Activated CD8-positive, alpha-beta T cell treated with anti-CD3 and anti-CD28 coated beads, Interleukin-2, amount 10 ng/mL, durations not matched to agents 7 days and 5 days (primary cell): ENCODE results near the gene TET3. TPM values are rescaled to one million over a fixed set of nuclear protein-coding genes. Genes with fewer than 3 reads are reported as not detected.
A peak's percentile ranks its signal among the peaks of the same experiment; 100 is the strongest.

Experiments
- ATAC-seq: fragments of 150-1000 bp; cut with Tn5 transposase; one replicate; pipeline ENCODE4 v1.10.0; 2021; ENCODE audit warnings: moderate library complexity
- CTCF ChIA-PET: fragments of 350-600 bp; sonication (Branson Sonifier 250); formaldehyde crosslinking; loops from one replicate; lab custom pipeline; 2021; ENCODE audit warnings: antibody characterized with exemption; lab: Charles Lee
- POLR2A ChIA-PET: fragments of 350-600 bp; sonication (Branson Sonifier 250); formaldehyde crosslinking; loops from one replicate; lab custom pipeline; 2021; ENCODE audit warnings: antibody characterized with exemption; lab: Charles Lee
- DNase-seq: peaks from one replicate; pipeline ENCODE4 v3.0.0-alpha.2; 2020
- H3K27ac Mint-ChIP-seq: one replicate; pipeline ENCODE4 v1.8.0; 2021; ENCODE audit warnings: mild to moderate bottlenecking, mixed read lengths
- H3K27me3 Mint-ChIP-seq: one replicate; pipeline ENCODE4 v1.8.0; 2021; ENCODE audit warnings: low read depth, mixed read lengths
- H3K36me3 Mint-ChIP-seq: one replicate; pipeline ENCODE4 v1.8.0; 2021; ENCODE audit warnings: low read depth, mixed read lengths
- H3K4me1 Mint-ChIP-seq: one replicate; pipeline ENCODE4 v1.8.0; 2021; ENCODE audit warnings: low read depth, mixed read lengths
- H3K4me3 Mint-ChIP-seq: one replicate; pipeline ENCODE4 v1.8.0; 2021; ENCODE audit warnings: mild to moderate bottlenecking, mixed read lengths
- H3K9me3 Mint-ChIP-seq: one replicate; pipeline ENCODE4 v1.8.0; 2022; ENCODE audit warnings: mixed read lengths; ENCODE audit not compliant: insufficient read depth
- total RNA-seq, 2 experiments: library from RNA; stranded (reverse); gene quantifications; one replicate each; pipeline ENCODE4 v1.2.3, GENCODE V29; 2021

The TET3 gene
- total RNA-seq, 2 experiments from 2014 or later = 20.4 to 20.9 TPM

- peaks cover 21% of the 10 kb centered on the region for H3K4me1 Mint-ChIP-seq
- DNase-seq (no peak), ATAC-seq (no peak)
- ChIA-PET CTCF (no interaction called here), POLR2A (no interaction called here)
- H3K27ac Mint-ChIP-seq = no peak overlapping the region
- H3K4me3 Mint-ChIP-seq = no peak overlapping the region
- H3K9me3 Mint-ChIP-seq = no peaks in the 10 kb centered on the region
- H3K36me3 Mint-ChIP-seq = peaks cover 2% of the 10 kb centered on the region
- no peaks in the 10 kb centered on the region for H3K27me3 Mint-ChIP-seq
These were observed 21.7 kb downstream of the TET3 start for GRCh38 chr2:74006459-74006858.

GRCh38 chr2:74007121-74007520, 22.4 kb downstream of the TET3 start:
- no peak for DNase-seq
- Mint-ChIP-seq H3K4me1 (peaks cover 15% of the 10 kb centered on the region), H3K4me3 (no peak overlapping the region), H3K9me3 (no peaks in the 10 kb centered on the region), H3K27ac (no peak overlapping the region), H3K36me3 (peaks cover 2% of the 10 kb centered on the region), H3K27me3 (no peaks in the 10 kb centered on the region)
- ATAC-seq = no peak
- ChIA-PET POLR2A (no interaction called here), CTCF (no interaction called here)

DNA sequence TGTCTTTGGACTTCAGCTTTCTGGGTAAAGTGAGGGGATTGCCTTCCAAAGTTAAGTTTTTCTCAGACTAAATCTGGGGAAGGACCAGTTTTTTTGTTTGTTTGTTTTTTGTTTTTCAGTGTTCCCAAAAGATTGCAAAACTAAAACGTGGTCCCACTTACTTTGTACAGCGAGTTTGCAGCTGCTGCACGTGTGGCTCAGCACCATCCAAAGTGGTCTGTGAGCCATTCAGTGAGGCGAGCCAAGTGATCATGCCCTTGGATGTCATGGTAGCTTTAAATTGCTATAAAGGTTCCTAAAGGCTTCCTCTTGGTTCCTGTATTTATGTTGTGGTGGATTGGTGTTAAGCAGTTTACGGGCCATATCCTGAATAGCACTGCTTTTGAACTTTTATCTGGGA, 23.0 kb downstream of the TET3 start:
- DNase-seq (no peak), ATAC-seq (no peak)
- ChIA-PET CTCF (no interaction called here), POLR2A (no interaction called here)
- no peaks in the 10 kb centered on the region for H3K27me3 Mint-ChIP-seq
- no peak overlapping the region for H3K4me3 Mint-ChIP-seq
- H3K27ac Mint-ChIP-seq = no peak overlapping the region
- H3K4me1 Mint-ChIP-seq = peaks cover 15% of the 10 kb centered on the region
- no peaks in the 10 kb centered on the region for H3K9me3 Mint-ChIP-seq
- H3K36me3 Mint-ChIP-seq = peaks cover 2% of the 10 kb centered on the region

GRCh38 chr2:74008761-74009395, 24.2 kb downstream of the TET3 start:
- Mint-ChIP-seq H3K27me3 (no peaks in the 10 kb centered on the region), H3K27ac (no peak overlapping the region), H3K4me1 (peaks cover 7% of the 10 kb centered on the region), H3K9me3 (no peaks in the 10 kb centered on the region), H3K4me3 (no peak overlapping the region), H3K36me3 (peaks cover 3% of the 10 kb centered on the region)
- no peak for ATAC-seq
- POLR2A ChIA-PET = no interaction called here
- CTCF ChIA-PET = interaction anchor here (0.9 to 1.3 kb wide), 2 partner anchors 101 to 182 kb away, joined by 3 to 4 read pairs; no protein-coding TSS in a partner anchor
- no peak for DNase-seq

GRCh38 chr2:74009577-74009976, 24.9 kb downstream of the TET3 start:
- Mint-ChIP-seq H3K36me3 (peaks cover 3% of the 10 kb centered on the region), H3K4me1 (peaks cover 7% of the 10 kb centered on the region), H3K4me3 (no peak overlapping the region), H3K9me3 (no peaks in the 10 kb centered on the region), H3K27me3 (no peaks in the 10 kb centered on the region), H3K27ac (peak overlapping the region; percentile 11)
- POLR2A ChIA-PET = no interaction called here
- DNase-seq (no peak), ATAC-seq (no peak)
- CTCF ChIA-PET = interaction anchor here (0.9 kb wide), 1 partner anchor 101 kb away, joined by 3 read pairs; no protein-coding TSS in a partner anchor

- Mint-ChIP-seq H3K4me3 (no peak overlapping the region), H3K4me1 (peaks cover 7% of the 10 kb centered on the region), H3K9me3 (no peaks in the 10 kb centered on the region), H3K27me3 (no peaks in the 10 kb centered on the region), H3K27ac (no peak overlapping the region), H3K36me3 (peaks cover 3% of the 10 kb centered on the region)
- ATAC-seq (no peak), DNase-seq (no peak)
- CTCF ChIA-PET = no interaction called here
- POLR2A ChIA-PET = no interaction called here
These were observed 25.4 kb downstream of the TET3 start for GRCh38 chr2:74010087-74010541.

GRCh38 chr2:74011246-74011645, 26.5 kb downstream of the TET3 start:
- Mint-ChIP-seq H3K9me3 (no peaks in the 10 kb centered on the region), H3K27ac (no peak overlapping the region), H3K27me3 (no peaks in the 10 kb centered on the region), H3K4me1 (peaks cover 7% of the 10 kb centered on the region), H3K4me3 (no peak overlapping the region), H3K36me3 (peaks cover 3% of the 10 kb centered on the region)
- CTCF ChIA-PET = no interaction called here
- POLR2A ChIA-PET = no interaction called here
- no peak for DNase-seq
- ATAC-seq = no peak

DNA sequence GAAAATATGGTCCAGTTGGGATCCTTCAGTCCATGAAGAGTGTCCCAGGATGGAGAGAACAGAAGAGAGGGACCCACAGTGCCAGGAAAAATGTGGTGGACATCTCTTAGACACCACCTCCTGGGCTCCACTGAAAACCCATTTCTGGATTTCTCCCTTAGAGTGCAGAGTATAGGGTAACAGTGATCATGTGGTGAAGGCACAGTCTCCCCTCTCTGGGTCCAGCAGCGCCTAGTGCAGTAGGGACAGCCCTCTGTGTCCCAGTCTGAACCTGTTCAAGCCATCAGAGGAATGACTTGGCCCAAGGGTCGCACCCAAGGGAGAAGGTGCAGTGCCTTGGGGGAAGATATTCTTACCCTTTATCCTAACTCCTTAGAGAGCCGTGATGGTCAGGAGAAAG, 30.1 kb downstream of the TET3 start:
- CTCF ChIA-PET = interaction anchor here (1.0 kb wide), 2 partner anchors 27 to 50 kb away, joined by 3 to 4 read pairs; no protein-coding TSS in a partner anchor
- Mint-ChIP-seq H3K36me3 (peaks cover 1% of the 10 kb centered on the region), H3K4me3 (no peak overlapping the region), H3K9me3 (no peaks in the 10 kb centered on the region), H3K27ac (no peak overlapping the region), H3K27me3 (no peaks in the 10 kb centered on the region), H3K4me1 (peaks cover 11% of the 10 kb centered on the region)
- ATAC-seq (no peak), DNase-seq (no peak)
- POLR2A ChIA-PET = no interaction called here

DNA sequence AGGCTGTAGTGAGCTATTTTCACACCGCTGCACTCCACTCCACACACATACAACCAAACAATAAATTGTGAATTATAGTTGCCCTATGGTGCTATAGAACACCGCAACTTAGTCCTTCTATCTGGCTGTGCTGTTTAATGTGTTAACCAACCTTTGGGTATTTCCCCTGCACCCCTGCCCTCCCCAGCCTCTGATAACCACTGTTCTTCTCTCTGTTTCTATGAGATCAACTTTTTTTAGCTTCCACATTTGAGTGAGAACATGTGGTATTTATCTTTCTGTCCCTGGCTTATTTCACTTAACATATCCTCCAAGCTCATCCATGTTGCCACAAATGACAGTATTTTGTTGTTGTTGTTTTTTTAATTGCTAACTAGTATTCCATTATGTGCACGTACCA, 32.5 kb downstream of the TET3 start:
- H3K4me1 Mint-ChIP-seq = peaks cover 20% of the 10 kb centered on the region
- no peak overlapping the region for H3K27ac Mint-ChIP-seq
- ATAC-seq (no peak), DNase-seq (no peak)
- H3K4me3 Mint-ChIP-seq = no peak overlapping the region
- ChIA-PET POLR2A (interaction anchor here (0.6 kb wide), 1 partner anchor 58 kb away, joined by 5 read pairs; no protein-coding TSS in a partner anchor), CTCF (interaction anchor here (0.9 to 1.5 kb wide), 3 partner anchors 9 to 36 kb away, joined by 3 to 5 read pairs (median 3); no protein-coding TSS in a partner anchor)
- H3K9me3 Mint-ChIP-seq = no peaks in the 10 kb centered on the region
- peaks cover 4% of the 10 kb centered on the region for H3K36me3 Mint-ChIP-seq
- no peaks in the 10 kb centered on the region for H3K27me3 Mint-ChIP-seq

GRCh38 chr2:74019516-74019915, 34.8 kb downstream of the TET3 start:
- DNase-seq = no peak
- H3K4me3 Mint-ChIP-seq = no peak overlapping the region
- H3K27ac Mint-ChIP-seq = no peak overlapping the region
- POLR2A ChIA-PET = interaction anchor here (1.3 kb wide), 1 partner anchor 21 kb away, joined by 5 read pairs; no protein-coding TSS in a partner anchor
- CTCF ChIA-PET = interaction anchor here (0.8 to 2.6 kb wide), 2 partner anchors 32 to 195 kb away, joined by 4 to 6 read pairs; no protein-coding TSS in a partner anchor
- no peaks in the 10 kb centered on the region for H3K9me3 Mint-ChIP-seq
- H3K4me1 Mint-ChIP-seq = peaks cover 31% of the 10 kb centered on the region
- peaks cover 2% of the 10 kb centered on the region for H3K36me3 Mint-ChIP-seq
- no peaks in the 10 kb centered on the region for H3K27me3 Mint-ChIP-seq
- no peak for ATAC-seq

- ChIA-PET POLR2A (interaction anchor here (1.0 to 1.3 kb wide), 2 partner anchors 12 to 20 kb away, joined by 3 to 5 read pairs; no protein-coding TSS in a partner anchor), CTCF (interaction anchor here (1.1 to 2.6 kb wide), 2 partner anchors 20 to 196 kb away, joined by 3 to 6 read pairs; no protein-coding TSS in a partner anchor)
- DNase-seq (no peak), ATAC-seq (no peak)
- Mint-ChIP-seq H3K4me3 (no peak overlapping the region), H3K27me3 (no peaks in the 10 kb centered on the region), H3K27ac (peak overlapping the region; percentile 44), H3K36me3 (peaks cover 2% of the 10 kb centered on the region), H3K9me3 (no peaks in the 10 kb centered on the region), H3K4me1 (peaks cover 39% of the 10 kb centered on the region)
These were observed 36.1 kb downstream of the TET3 start for GRCh38 chr2:74020702-74021406.

GRCh38 chr2:74021407-74021755, 36.7 kb downstream of the TET3 start:
- DNase-seq (no peak), ATAC-seq (no peak)
- H3K4me1 Mint-ChIP-seq = peaks cover 42% of the 10 kb centered on the region
- CTCF ChIA-PET = interaction anchor here (1.1 kb wide), 1 partner anchor 19 kb away, joined by 3 read pairs; no protein-coding TSS in a partner anchor
- peaks cover 2% of the 10 kb centered on the region for H3K36me3 Mint-ChIP-seq
- H3K27ac Mint-ChIP-seq = no peak overlapping the region
- no peak overlapping the region for H3K4me3 Mint-ChIP-seq
- no peaks in the 10 kb centered on the region for H3K9me3 Mint-ChIP-seq
- H3K27me3 Mint-ChIP-seq = no peaks in the 10 kb centered on the region
- POLR2A ChIA-PET = interaction anchor here (1.0 kb wide), 1 partner anchor 11 kb away, joined by 3 read pairs; no protein-coding TSS in a partner anchor
